NOMO-1 (cell line): ENCODE data around the gene FAM237A.
A peak's percentile ranks its signal among the peaks of the same experiment; 100 is the strongest.

Experiments used
- DNase-seq, 2 experiments: peaks; one replicate each; lab custom pipeline; 2025; ENCODE audit not compliant: unreplicated experiment in 2 of 2; lab: John Stamatoyannopoulos, UW

Gene FAM237A

DNA sequence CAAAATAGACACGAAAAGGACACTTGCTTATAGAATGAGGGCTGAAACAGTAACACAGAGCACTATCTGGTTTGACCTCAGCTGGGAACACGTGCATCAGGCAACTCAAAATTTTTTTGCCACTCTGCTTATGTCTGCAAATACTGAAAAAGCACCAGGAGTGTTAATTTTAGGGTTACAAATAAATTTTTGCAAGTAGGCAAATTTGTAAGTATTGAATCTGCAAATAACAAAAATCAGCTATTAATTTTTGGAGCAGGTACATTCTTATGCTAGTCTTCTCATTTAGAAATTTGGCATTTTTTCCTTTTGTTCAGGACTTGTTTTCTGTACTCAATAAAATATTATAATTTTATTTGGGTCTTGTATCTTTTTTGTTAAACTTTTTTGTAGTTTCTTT, 46.2 kb downstream of the FAM237A start:
- no peak for DNase-seq

DNA sequence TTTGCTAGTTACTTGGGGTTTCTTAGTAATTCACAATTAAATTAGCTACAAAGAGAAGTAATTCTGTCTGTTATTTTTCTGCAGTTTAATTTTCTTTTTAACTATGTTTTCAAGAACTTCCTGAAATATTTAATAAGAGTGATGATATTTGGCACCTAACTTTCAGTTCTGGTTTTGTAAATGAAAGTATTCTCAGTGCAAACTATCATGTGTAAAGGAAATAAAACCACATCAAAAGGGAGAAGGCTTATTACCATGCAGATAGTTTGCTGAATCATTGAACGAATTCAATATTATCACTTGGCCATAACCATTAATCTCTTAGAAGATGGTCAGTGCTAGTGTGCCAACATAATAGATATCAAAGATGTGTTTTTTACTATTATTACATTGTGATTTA, 46.7 kb downstream of the FAM237A start:
- DNase-seq: no peak

DNA sequence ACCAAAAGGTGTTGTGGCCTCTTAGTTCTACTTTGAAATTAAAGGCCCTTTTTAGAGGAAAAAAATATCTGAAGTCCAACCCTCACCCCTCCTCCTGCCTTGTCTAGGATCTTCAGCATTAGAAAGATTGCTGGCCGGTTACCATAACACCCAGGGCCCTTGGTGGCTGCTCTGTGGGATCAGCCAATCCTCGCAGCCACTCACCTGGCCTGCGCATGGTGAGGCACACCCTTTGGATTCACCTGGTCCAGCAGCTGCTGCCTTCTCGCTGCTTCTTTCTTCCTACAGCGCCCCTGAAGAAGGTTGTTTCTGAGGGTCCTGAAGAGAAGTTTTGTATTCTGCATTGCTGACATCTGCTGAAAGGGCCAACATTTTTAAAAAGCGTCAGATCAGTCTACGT, 50.7 kb downstream of the FAM237A start:
- DNase-seq: no peak

- DNase-seq: peak; percentile 36 to 41
Measured at GRCh38 chr2:206693399-206694137, 51.3 kb downstream of the FAM237A start.

- DNase-seq: no peak
Measured at GRCh38 chr2:206696910-206697309, 54.6 kb downstream of the FAM237A start.

- DNase-seq: no peak
Measured at GRCh38 chr2:206698811-206699210, 56.5 kb downstream of the FAM237A start.
